ENCODE data around the gene USP21.

GRCh38 chr1:161168906-161169305 lies 9.6 kb downstream of the USP21 start:
- TF ChIP-seq POLR2A (IDR thresholded peaks at IDR 0.05; ENCODE audit: low read length) (no peak), GATA1 (IDR thresholded peaks at IDR 0.05; ENCODE audit: low read depth, low read length) (no peak)

All from erythroblast (primary cell).